KMS-11 (cell line): Measurements from ENCODE around the gene BIN1.

ENCODE experiments used
- H2AFZ ChIP-seq: fragments of 200-600 bp; sonication (generic); 2 replicates; pipeline ENCODE4 v1.6.1; 2016; ENCODE audit warnings: antibody characterized with exemption, mixed run types, low read depth
- H3K27ac ChIP-seq: fragments of 200-600 bp; sonication (generic); 2 replicates; pipeline ENCODE4 v1.6.1; 2016; ENCODE audit warnings: mild to moderate bottlenecking, mixed run types
- H3K27me3 ChIP-seq: fragments of 200-600 bp; sonication (generic); 2 replicates; pipeline ENCODE4 v1.6.1; 2017; ENCODE audit warnings: mild to moderate bottlenecking, low read depth, mixed run types, moderate library complexity; ENCODE audit not compliant: insufficient read depth
- H3K36me3 ChIP-seq: fragments of 200-600 bp; sonication (generic); 2 replicates; pipeline ENCODE4 v1.6.1; 2017; ENCODE audit warnings: mild to moderate bottlenecking, mixed run types; ENCODE audit not compliant: insufficient read depth
- H3K4me1 ChIP-seq: fragments of 200-600 bp; sonication (generic); 2 replicates; pipeline ENCODE4 v1.6.1; 2016; ENCODE audit warnings: mild to moderate bottlenecking, low read depth, mixed run types; ENCODE audit not compliant: poor library complexity, severe bottlenecking
- H3K4me2 ChIP-seq: fragments of 200-600 bp; sonication (generic); 2 replicates; pipeline ENCODE4 v1.7.0; 2016; ENCODE audit warnings: mild to moderate bottlenecking, mixed run types
- H3K4me3 ChIP-seq: fragments of 200-600 bp; sonication (generic); IDR thresholded peaks from 2 replicates; pipeline ENCODE4 v1.6.1; 2017; ENCODE audit warnings: low read depth, low read length, mixed read lengths; ENCODE audit not compliant: insufficient read depth
- H3K79me2 ChIP-seq: fragments of 200-600 bp; sonication (generic); 2 replicates; pipeline ENCODE4 v1.6.1; 2016; ENCODE audit warnings: low read depth, mixed run types; ENCODE audit not compliant: insufficient read depth
- H3K9ac ChIP-seq: fragments of 200-600 bp; sonication (generic); 2 replicates; pipeline ENCODE4 v1.6.1; 2016; ENCODE audit warnings: mild to moderate bottlenecking, mixed run types
- H4K20me1 ChIP-seq: fragments of 200-600 bp; sonication (generic); 2 replicates; pipeline ENCODE4 v1.6.1; 2016; ENCODE audit warnings: mild to moderate bottlenecking, mixed run types; ENCODE audit not compliant: insufficient read depth
- TF ChIP-seq, protein P1 (sequence below): fragments of 200-600 bp; sonication (generic); conservative IDR thresholded peaks from 2 replicates; pipeline ENCODE4 v1.6.1; 2017; ENCODE audit warnings: low read depth, mild to moderate bottlenecking, antibody characterized with exemption, low read length, moderate library complexity, mixed read lengths

The BIN1 gene

DNA sequence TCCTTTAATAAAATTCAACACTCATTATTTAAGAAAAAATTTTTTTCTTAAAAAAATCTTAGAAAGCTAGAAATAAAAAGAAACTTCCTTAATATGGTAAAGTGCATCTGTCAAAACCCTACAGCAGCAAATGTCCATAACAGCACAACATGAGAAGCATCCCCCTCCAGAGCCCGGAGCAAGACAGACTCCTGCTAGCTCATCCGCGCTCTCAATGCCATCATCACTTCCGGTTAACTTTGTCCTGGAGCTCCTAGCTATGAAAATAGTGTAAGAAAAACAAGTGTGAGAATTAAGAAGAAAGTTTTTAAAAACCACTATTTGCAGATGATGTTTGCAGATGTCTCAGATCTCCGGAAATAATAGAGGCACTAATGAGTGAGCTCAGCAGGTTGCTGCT lies 105.2 kb downstream of the BIN1 start:
- TF ChIP-seq, protein P1, sequence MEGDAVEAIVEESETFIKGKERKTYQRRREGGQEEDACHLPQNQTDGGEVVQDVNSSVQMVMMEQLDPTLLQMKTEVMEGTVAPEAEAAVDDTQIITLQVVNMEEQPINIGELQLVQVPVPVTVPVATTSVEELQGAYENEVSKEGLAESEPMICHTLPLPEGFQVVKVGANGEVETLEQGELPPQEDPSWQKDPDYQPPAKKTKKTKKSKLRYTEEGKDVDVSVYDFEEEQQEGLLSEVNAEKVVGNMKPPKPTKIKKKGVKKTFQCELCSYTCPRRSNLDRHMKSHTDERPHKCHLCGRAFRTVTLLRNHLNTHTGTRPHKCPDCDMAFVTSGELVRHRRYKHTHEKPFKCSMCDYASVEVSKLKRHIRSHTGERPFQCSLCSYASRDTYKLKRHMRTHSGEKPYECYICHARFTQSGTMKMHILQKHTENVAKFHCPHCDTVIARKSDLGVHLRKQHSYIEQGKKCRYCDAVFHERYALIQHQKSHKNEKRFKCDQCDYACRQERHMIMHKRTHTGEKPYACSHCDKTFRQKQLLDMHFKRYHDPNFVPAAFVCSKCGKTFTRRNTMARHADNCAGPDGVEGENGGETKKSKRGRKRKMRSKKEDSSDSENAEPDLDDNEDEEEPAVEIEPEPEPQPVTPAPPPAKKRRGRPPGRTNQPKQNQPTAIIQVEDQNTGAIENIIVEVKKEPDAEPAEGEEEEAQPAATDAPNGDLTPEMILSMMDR = no peak
- H3K27ac ChIP-seq = no peak overlapping the region
- H3K4me3 ChIP-seq = no peak overlapping the region
- no peak overlapping the region for H3K4me2 ChIP-seq
- H4K20me1 ChIP-seq = no peaks in the 10 kb centered on the region
- no peaks in the 10 kb centered on the region for H3K27me3 ChIP-seq
- H3K79me2 ChIP-seq = no peaks in the 10 kb centered on the region
- no peaks in the 10 kb centered on the region for H3K4me1 ChIP-seq
- no peak overlapping the region for H2AFZ ChIP-seq
- H3K9ac ChIP-seq = no peak overlapping the region
- H3K36me3 ChIP-seq = no peaks in the 10 kb centered on the region

DNA sequence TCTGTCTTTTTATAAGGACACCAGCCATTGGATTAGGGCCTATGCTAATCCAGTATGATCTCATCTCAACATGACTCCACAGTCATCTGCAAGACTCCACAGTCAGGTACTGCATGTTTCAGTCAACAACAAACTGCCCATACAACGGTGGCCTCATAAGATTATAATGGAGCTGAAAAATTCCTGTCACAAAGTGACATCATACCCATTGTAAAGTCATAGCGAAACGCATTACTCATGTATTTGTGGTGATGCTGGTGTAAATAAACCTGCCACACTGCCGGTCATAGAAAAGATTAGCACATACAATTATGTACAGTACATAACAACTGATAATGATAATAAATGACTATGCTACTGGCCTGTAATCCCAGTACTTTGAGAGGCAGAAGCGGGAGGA lies 106.0 kb downstream of the BIN1 start:
- TF ChIP-seq, protein P1 = no peak
- H3K27me3 ChIP-seq = no peaks in the 10 kb centered on the region
- no peaks in the 10 kb centered on the region for H4K20me1 ChIP-seq
- H3K9ac ChIP-seq = no peak overlapping the region
- H3K4me1 ChIP-seq = no peaks in the 10 kb centered on the region
- H2AFZ ChIP-seq = no peak overlapping the region
- H3K27ac ChIP-seq = no peak overlapping the region
- H3K4me2 ChIP-seq = no peak overlapping the region
- H3K4me3 ChIP-seq = no peak overlapping the region
- H3K36me3 ChIP-seq = no peaks in the 10 kb centered on the region
- H3K79me2 ChIP-seq = no peaks in the 10 kb centered on the region

DNA sequence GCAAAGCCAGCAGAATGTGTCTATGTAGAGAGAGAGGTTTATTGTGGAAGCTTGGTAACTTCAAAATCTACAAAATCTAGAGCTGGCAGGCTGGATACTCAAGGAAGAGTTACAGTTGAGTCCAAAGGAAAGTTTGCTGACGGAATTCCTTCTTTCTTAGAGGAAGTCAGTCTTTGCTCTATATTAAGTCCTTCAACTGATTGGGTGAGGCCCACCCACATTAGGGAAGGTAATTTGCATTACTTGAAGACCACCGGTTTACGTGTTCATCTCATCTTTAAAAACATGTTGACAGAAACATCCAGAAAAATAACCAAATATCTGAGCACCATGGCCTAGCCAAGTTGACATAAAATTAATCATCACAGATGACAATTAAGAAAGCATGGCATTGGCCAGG lies 106.8 kb downstream of the BIN1 start:
- H3K79me2 ChIP-seq = no peaks in the 10 kb centered on the region
- H3K36me3 ChIP-seq = no peaks in the 10 kb centered on the region
- H3K27ac ChIP-seq = no peak overlapping the region
- no peak overlapping the region for H3K4me2 ChIP-seq
- TF ChIP-seq, protein P1 = no peak
- H3K27me3 ChIP-seq = no peaks in the 10 kb centered on the region
- no peak overlapping the region for H3K4me3 ChIP-seq
- H3K4me1 ChIP-seq = no peaks in the 10 kb centered on the region
- H4K20me1 ChIP-seq = no peaks in the 10 kb centered on the region
- H2AFZ ChIP-seq = no peak overlapping the region
- no peak overlapping the region for H3K9ac ChIP-seq

DNA sequence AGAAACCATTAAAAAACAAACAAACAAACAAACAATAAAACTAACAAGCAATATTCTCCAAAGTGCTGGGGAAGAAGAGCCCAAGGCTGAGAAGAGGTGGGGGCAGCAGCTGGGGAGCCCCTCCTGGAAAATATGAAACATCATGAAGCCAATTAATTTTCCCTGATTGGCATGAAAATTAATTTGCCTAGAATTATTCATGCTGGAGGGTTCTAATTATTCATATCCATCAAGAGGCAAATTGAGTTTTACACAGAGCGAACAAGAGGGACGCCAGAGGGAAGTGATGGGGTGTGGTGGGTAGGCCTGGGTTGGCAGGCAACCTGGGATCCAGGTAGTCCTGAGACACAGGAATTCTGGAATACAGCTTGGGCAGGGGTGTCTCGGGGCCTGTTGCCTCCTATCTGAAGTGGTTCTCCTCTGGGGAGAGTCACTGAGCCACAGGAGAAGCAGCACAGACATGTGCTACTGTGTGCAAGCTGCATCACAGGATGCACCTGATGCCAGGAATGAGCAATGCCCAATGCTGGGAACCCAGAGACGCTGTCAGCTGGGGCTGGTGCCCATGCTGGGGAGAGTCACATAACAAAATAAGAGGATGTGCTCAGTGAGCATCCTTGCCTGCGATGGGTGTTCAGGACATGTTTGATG lies 107.7 kb downstream of the BIN1 start:
- Histone ChIP-seq H3K36me3 (no peaks in the 10 kb centered on the region), H3K4me1 (no peaks in the 10 kb centered on the region), H3K4me3 (no peak overlapping the region), H4K20me1 (no peaks in the 10 kb centered on the region), H2AFZ (no peak overlapping the region), H3K4me2 (no peak overlapping the region), H3K27ac (no peak overlapping the region), H3K27me3 (no peaks in the 10 kb centered on the region), H3K79me2 (no peaks in the 10 kb centered on the region), H3K9ac (no peak overlapping the region)
- TF ChIP-seq, protein P1 = no peak
